ENCODE results near the gene DBI.

The DBI gene

GRCh38 chr2:119366649-119367471, at the start of gene DBI, which contains the start of gene C2orf76:
Gene DBI (plus strand): TSS chr2:119366977. CDS start chr2:119367052, 75 bp downstream.
Gene C2orf76 (minus strand): TSS chr2:119366834. CDS start chr2:119339959, 26,875 bp downstream.
- peak; percentile 90 for DNase-seq (ENCODE audit: low spot score)

GRCh38 chr2:119317554-119317953, 49.2 kb upstream of the DBI start:
- DNase-seq (ENCODE audit: low spot score) = no peak

- DNase-seq (ENCODE audit: low spot score) = no peak
Measured at GRCh38 chr2:119319593-119319992, 47.2 kb upstream of the DBI start.

- DNase-seq (ENCODE audit: low spot score) = no peak
Measured at GRCh38 chr2:119323459-119323858, 43.3 kb upstream of the DBI start.

GRCh38 chr2:119324685-119325270, 42.0 kb upstream of the DBI start:
- no peak for DNase-seq (ENCODE audit: low spot score)

GRCh38 chr2:119326938-119327337, 39.8 kb upstream of the DBI start:
- no peak for DNase-seq (ENCODE audit: low spot score)

- no peak for DNase-seq (ENCODE audit: low spot score)
Measured at GRCh38 chr2:119327431-119327830, 39.3 kb upstream of the DBI start.

- DNase-seq (ENCODE audit: low spot score) = no peak
Measured at GRCh38 chr2:119332953-119333352, 33.8 kb upstream of the DBI start.

- DNase-seq (ENCODE audit: low spot score) = no peak
Measured at GRCh38 chr2:119333360-119333759, 33.4 kb upstream of the DBI start.

- no peak for DNase-seq (ENCODE audit: low spot score)
Measured at GRCh38 chr2:119333833-119334232, 32.9 kb upstream of the DBI start.

- DNase-seq (ENCODE audit: low spot score) = no peak
Measured at GRCh38 chr2:119337749-119338148, 29.0 kb upstream of the DBI start.

GRCh38 chr2:119338272-119338671, 28.5 kb upstream of the DBI start:
- DNase-seq (ENCODE audit: low spot score) = no peak

GRCh38 chr2:119338826-119339561, 27.8 kb upstream of the DBI start:
- no peak for DNase-seq (ENCODE audit: low spot score)

GRCh38 chr2:119339562-119339923, 27.2 kb upstream of the DBI start:
- DNase-seq (ENCODE audit: low spot score) = no peak

GRCh38 chr2:119341684-119342083, 25.1 kb upstream of the DBI start:
- no peak for DNase-seq (ENCODE audit: low spot score)

- DNase-seq (ENCODE audit: low spot score) = no peak
Measured at GRCh38 chr2:119349289-119349688, 17.5 kb upstream of the DBI start.

- DNase-seq (ENCODE audit: low spot score) = no peak
Measured at GRCh38 chr2:119350311-119350998, 16.3 kb upstream of the DBI start.

- DNase-seq (ENCODE audit: low spot score) = no peak
Measured at GRCh38 chr2:119352357-119352756, 14.4 kb upstream of the DBI start.

- DNase-seq (ENCODE audit: low spot score) = no peak
Measured at GRCh38 chr2:119354860-119355259, 11.9 kb upstream of the DBI start.

GRCh38 chr2:119359774-119360173, 7.0 kb upstream of the DBI start:
- no peak for DNase-seq (ENCODE audit: low spot score)

- DNase-seq (ENCODE audit: low spot score) = no peak
Measured at GRCh38 chr2:119360423-119360966, 6.3 kb upstream of the DBI start.

- no peak for DNase-seq (ENCODE audit: low spot score)
Measured at GRCh38 chr2:119364798-119365197, 2.0 kb upstream of the DBI start.

Measured in HuH-7.5 (cell line).